DND-41 (cell line): Measurements from ENCODE around the gene NUBPL.
"Not testable (repeated sequence)": the region's sequence is repeated elsewhere in the genome, so short reads cannot be mapped to it uniquely, and the experiment has no call there.

Source experiments
- ATAC-seq: fragments of 200-7000 bp; cut with Tn5 transposase; 3 replicates; pipeline ENCODE4 v1.9.1; 2021; ENCODE audit warnings: low read depth; ENCODE audit not compliant: insufficient read depth
- DNase-seq: peaks from one replicate; pipeline ENCODE4 v3.0.0-alpha.2; 2020
- H2AFZ ChIP-seq: 2 replicates; pipeline ENCODE4 v1.6.0; 2012; ENCODE audit warnings: low read depth, low read length
- H3K27ac ChIP-seq: 2 replicates; pipeline ENCODE4 v1.5.1; 2012; ENCODE audit warnings: low read length, inconsistent platforms
- H3K27me3 ChIP-seq: fragments of 200-600 bp; sonication (generic); 2 replicates; pipeline ENCODE4 v1.6.0; 2012; ENCODE audit warnings: low read length, mild to moderate bottlenecking, inconsistent platforms; ENCODE audit not compliant: insufficient read depth, poor library complexity
- H3K36me3 ChIP-seq: 2 replicates; pipeline ENCODE4 v1.5.1; 2012; ENCODE audit warnings: low read length, inconsistent platforms; ENCODE audit not compliant: insufficient read depth
- H3K4me1 ChIP-seq: 2 replicates; pipeline ENCODE4 v1.5.1; 2012; ENCODE audit warnings: mild to moderate bottlenecking, low read length; ENCODE audit not compliant: insufficient read depth
- H3K4me2 ChIP-seq: 2 replicates; pipeline ENCODE4 v1.6.0; 2012; ENCODE audit warnings: mild to moderate bottlenecking, moderate library complexity, low read length, inconsistent platforms; ENCODE audit not compliant: insufficient read depth
- H3K4me3 ChIP-seq, 2 experiments: fragments of 200-600 bp in 1 of 2; shearing (Covaris generic) in 1 of 2; 2 replicates each; pipeline ENCODE4 v1.5.1; 2012 to 2016; ENCODE audit warnings: inconsistent platforms in 2 of 2, low read length in 2 of 2, mild to moderate bottlenecking in 2 of 2, low read depth in 1 of 2, moderate library complexity in 1 of 2
- H3K79me2 ChIP-seq: 2 replicates; pipeline ENCODE4 v1.6.0; 2012; ENCODE audit warnings: low read length, inconsistent platforms; ENCODE audit not compliant: insufficient read depth
- H3K9ac ChIP-seq: 2 replicates; pipeline ENCODE4 v1.6.0; 2012; ENCODE audit warnings: low read depth, mild to moderate bottlenecking, inconsistent platforms, low read length, moderate library complexity
- H3K9me3 ChIP-seq: 2 replicates; pipeline ENCODE4 v1.5.1; 2012; ENCODE audit warnings: low read length, moderate library complexity, mild to moderate bottlenecking, inconsistent platforms; ENCODE audit not compliant: insufficient read depth, severe bottlenecking
- H4K20me1 ChIP-seq: 2 replicates; pipeline ENCODE4 v1.6.0; 2012; ENCODE audit warnings: low read length; ENCODE audit not compliant: insufficient read depth
- EZH2 ChIP-seq: IDR thresholded peaks from 3 replicates; pipeline ENCODE4 v1.6.1; 2012; ENCODE audit warnings: borderline replicate concordance, low read depth, mild to moderate bottlenecking, moderate library complexity, low read length, inconsistent platforms; ENCODE audit not compliant: severe bottlenecking
- TF ChIP-seq, protein P1 (sequence below): IDR thresholded peaks from 2 replicates; pipeline ENCODE4 v1.5.1; 2012; ENCODE audit warnings: borderline replicate concordance, low read length, moderate library complexity, mild to moderate bottlenecking; ENCODE audit not compliant: poor library complexity, severe bottlenecking; ENCODE audit errors: extremely low read depth

Gene NUBPL

DNA sequence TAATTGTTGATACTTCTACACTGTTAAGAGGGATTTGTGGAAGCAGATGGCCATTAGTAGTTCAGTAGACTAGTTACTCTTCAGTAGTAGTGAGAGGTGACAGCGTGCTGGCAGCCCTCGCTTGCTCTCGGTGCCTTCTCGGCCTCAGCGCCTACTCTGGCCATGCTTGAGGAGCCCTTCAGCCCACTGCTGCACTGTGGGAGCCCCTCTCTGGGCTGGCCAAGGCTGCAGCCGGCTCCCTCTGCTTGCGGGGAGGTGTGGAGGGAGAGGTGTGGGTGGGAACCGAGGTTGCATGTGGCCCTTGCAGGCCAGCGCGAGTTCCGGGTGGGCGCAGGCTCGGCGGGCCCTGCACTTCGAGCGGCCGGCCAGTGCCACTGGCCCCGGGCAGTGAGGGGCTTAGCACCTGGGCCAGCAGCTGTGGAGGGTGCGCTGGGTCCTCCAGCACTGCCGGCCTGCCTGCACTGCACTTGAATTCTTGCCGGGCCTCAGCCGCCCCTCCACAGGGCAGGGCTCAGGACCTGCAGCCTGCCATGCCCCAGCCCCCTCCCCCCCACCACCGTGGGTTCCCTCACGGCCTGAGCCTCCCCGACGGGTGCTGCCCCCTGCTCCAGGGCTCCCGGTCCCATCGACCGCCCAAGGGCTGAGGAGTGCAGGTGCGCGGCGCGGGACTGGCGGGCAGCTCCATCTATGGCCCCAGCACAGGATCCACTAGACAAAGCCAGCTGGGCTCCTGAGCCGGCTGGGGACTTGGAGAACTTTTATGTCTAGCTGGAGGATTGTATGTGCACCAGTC is 139.3 kb downstream of the NUBPL start:
- H3K27me3 ChIP-seq: no peaks in the 10 kb centered on the region
- no peak overlapping the region for H3K4me2 ChIP-seq
- H3K36me3 ChIP-seq: peaks cover 13% of the 10 kb centered on the region
- H3K79me2 ChIP-seq: no peaks in the 10 kb centered on the region
- ATAC-seq: no peak
- H2AFZ ChIP-seq: no peak overlapping the region
- H3K27ac ChIP-seq: no peak overlapping the region
- no peaks in the 10 kb centered on the region for H3K4me1 ChIP-seq
- peaks cover 8% of the 10 kb centered on the region for H3K9me3 ChIP-seq
- H3K9ac ChIP-seq: no peak overlapping the region
- TF ChIP-seq, protein P1, sequence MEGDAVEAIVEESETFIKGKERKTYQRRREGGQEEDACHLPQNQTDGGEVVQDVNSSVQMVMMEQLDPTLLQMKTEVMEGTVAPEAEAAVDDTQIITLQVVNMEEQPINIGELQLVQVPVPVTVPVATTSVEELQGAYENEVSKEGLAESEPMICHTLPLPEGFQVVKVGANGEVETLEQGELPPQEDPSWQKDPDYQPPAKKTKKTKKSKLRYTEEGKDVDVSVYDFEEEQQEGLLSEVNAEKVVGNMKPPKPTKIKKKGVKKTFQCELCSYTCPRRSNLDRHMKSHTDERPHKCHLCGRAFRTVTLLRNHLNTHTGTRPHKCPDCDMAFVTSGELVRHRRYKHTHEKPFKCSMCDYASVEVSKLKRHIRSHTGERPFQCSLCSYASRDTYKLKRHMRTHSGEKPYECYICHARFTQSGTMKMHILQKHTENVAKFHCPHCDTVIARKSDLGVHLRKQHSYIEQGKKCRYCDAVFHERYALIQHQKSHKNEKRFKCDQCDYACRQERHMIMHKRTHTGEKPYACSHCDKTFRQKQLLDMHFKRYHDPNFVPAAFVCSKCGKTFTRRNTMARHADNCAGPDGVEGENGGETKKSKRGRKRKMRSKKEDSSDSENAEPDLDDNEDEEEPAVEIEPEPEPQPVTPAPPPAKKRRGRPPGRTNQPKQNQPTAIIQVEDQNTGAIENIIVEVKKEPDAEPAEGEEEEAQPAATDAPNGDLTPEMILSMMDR: no peak
- TF ChIP-seq EZH2: no peak
- H4K20me1 ChIP-seq: no peaks in the 10 kb centered on the region
- no peak overlapping the region for H3K4me3 ChIP-seq
- DNase-seq: no peak

DNA sequence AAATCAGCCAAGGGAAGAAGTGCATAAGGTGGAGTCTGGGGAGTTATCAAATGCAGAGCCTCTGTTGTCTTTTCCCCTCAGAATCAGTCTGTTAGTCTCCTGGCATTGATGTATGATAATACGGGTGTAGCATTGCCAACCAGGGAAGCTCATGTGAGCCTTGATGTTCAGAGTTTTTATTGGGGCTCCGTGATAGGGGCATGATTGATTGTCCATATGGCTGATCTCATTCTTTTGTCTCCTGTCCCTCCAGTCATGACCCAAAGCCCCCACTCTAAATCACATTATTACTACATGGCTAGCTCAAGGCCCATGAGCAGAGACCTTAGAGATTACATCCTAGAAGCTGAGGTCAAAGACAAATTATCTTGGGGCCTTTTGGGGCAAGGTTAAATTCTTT is 140.9 kb downstream of the NUBPL start:
- no peak overlapping the region for H3K27ac ChIP-seq
- no peak overlapping the region for H3K9ac ChIP-seq
- no peak overlapping the region for H3K4me3 ChIP-seq
- no peaks in the 10 kb centered on the region for H3K4me1 ChIP-seq
- H3K27me3 ChIP-seq: no peaks in the 10 kb centered on the region
- H3K79me2 ChIP-seq: no peaks in the 10 kb centered on the region
- no peaks in the 10 kb centered on the region for H4K20me1 ChIP-seq
- H2AFZ ChIP-seq: no peak overlapping the region
- H3K4me2 ChIP-seq: no peak overlapping the region
- H3K9me3 ChIP-seq: peaks cover 11% of the 10 kb centered on the region
- H3K36me3 ChIP-seq: peaks cover 17% of the 10 kb centered on the region
- TF ChIP-seq, protein P1: no peak
- ATAC-seq (no peak), DNase-seq (no peak)

DNA sequence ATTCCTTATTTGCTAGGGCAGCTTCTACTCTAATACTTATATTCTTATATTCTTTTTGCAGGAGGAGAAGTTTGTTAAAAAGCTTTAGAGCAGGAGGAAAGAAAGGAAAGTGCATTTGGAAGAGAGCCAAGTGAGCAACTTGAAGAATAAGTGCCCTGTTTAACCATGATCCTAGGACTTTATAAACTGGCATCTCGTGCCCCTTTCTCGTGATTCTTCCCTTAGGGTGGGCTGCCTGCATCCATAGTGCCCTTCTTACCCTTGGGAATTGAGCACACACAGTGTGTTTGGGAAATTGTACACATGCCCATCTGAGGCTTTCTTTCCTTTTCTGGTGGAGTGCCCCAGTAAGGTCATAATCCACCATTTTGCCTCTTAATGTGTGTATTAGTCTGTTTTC is 141.9 kb downstream of the NUBPL start:
- H2AFZ ChIP-seq: no peak overlapping the region
- no peak overlapping the region for H3K4me2 ChIP-seq
- DNase-seq: no peak
- no peaks in the 10 kb centered on the region for H3K27me3 ChIP-seq
- H3K9me3 ChIP-seq: peaks cover 11% of the 10 kb centered on the region
- TF ChIP-seq, protein P1: no peak
- no peak for TF ChIP-seq EZH2
- no peak overlapping the region for H3K4me3 ChIP-seq
- no peaks in the 10 kb centered on the region for H4K20me1 ChIP-seq
- peaks cover 17% of the 10 kb centered on the region for H3K36me3 ChIP-seq
- H3K27ac ChIP-seq: no peak overlapping the region
- H3K4me1 ChIP-seq: no peaks in the 10 kb centered on the region
- H3K9ac ChIP-seq: no peak overlapping the region
- no peak for ATAC-seq
- no peaks in the 10 kb centered on the region for H3K79me2 ChIP-seq

DNA sequence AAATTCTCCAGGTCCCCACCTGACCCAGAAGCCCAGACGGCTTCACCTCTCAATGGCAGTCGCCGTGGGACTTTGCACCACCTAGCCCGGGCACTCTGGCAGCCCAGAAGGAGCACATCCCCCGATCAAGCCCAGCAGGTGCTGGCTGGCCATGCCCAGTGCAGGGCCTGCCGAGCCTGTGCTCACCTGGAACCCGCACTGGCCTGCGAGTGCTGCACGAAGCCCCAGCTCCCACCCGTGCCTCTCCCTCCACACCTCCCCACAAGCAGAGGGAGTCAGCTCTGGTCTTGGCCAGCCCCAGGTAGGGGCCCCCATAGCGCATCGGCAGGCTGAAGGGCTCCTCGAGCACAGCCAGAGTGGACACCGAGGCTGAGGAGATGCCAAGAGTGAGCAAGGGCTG is 144.5 kb downstream of the NUBPL start:
- H3K4me1 ChIP-seq: no peaks in the 10 kb centered on the region
- no peak for TF ChIP-seq EZH2
- TF ChIP-seq, protein P1: no peak
- no peak overlapping the region for H3K27ac ChIP-seq
- H3K9me3 ChIP-seq: peaks cover 11% of the 10 kb centered on the region
- H3K9ac ChIP-seq: no peak overlapping the region
- H3K4me3 ChIP-seq: no peak overlapping the region
- no peak for DNase-seq
- ATAC-seq: no peak
- no peak overlapping the region for H3K4me2 ChIP-seq
- no peaks in the 10 kb centered on the region for H3K27me3 ChIP-seq
- no peaks in the 10 kb centered on the region for H4K20me1 ChIP-seq
- peaks cover 17% of the 10 kb centered on the region for H3K36me3 ChIP-seq
- no peak overlapping the region for H2AFZ ChIP-seq
- H3K79me2 ChIP-seq: no peaks in the 10 kb centered on the region

DNA sequence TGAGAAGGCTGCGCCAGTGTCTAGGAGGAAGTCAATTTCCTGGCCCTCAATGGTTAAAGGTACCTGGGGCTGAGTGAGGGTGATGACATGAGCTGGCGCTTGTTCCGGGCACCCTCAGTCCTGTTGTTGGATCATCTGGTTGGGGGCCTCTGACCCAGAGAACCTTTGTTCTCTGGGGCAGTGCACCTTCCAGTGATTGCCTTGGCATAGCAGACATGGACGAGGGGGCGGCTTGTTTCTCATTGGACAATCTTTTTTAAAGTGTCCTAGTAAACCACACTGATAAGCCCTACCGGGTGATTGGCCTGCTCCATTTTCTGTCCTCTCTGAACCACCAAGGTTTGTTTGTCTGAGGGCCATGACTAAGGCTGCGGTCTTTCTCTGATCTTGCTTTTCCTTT is 147.5 kb downstream of the NUBPL start:
- not testable (repeated sequence) for H3K4me2 ChIP-seq, H3K4me3 ChIP-seq, ATAC-seq, H3K9ac ChIP-seq, H3K27ac ChIP-seq, H3K27me3 ChIP-seq, DNase-seq, H3K4me1 ChIP-seq, H3K79me2 ChIP-seq, H2AFZ ChIP-seq, H4K20me1 ChIP-seq, H3K9me3 ChIP-seq
- peaks cover 12% of the 10 kb centered on the region for H3K36me3 ChIP-seq
